ENCODE data around the gene SPIN4. TPM values are rescaled to one million over a fixed set of nuclear protein-coding genes. Genes with fewer than 3 reads are reported as not detected.
"Not testable (repeated sequence)": the region's sequence is repeated elsewhere in the genome, so short reads cannot be mapped to it uniquely, and the experiment has no call there.

The SPIN4 gene
- total and polyA plus RNA-seq, 10 of the 15 experiments (the other 5 are each of a cell fraction or from before 2014, with no cell fraction given), result 3.3 to 17.0 (median 7.7) TPM

DNA sequence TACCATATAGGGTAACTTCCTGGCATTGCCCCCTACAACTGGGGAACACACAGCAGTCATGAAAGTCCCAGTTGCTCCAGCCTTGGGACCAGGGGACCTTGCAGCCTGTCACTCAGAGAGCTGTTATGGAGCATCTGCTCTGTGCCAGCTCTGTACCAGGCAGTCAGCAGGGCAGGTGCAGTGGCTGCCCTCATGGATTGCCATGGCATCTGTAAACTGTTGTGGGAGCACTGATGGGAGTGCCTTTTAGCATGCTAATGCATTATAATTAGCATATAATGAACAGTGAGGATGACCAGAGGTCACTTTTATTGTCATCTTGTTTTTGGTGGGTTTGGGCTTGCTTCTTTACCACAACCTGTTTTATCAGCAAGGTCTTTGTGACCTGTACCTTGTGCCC lies 33.1 kb upstream of the SPIN4 start:
- H3K36me3 ChIP-seq (ENCODE audit: control insufficient read depth in 2 of 2, insufficient read depth in 2 of 2, low read length in 1 of 2); H2AFZ ChIP-seq (ENCODE audit: control insufficient read depth, low read depth, low read length); H3K4me1 ChIP-seq (ENCODE audit: control insufficient read depth, insufficient read depth, low read length); POLR2A ChIA-PET; in situ Hi-C loops (cut with MboI); H3K27me3 ChIP-seq (replicated peaks in 1 of 2; ENCODE audit: control insufficient read depth in 2 of 2, insufficient read depth in 2 of 2, low read length in 1 of 2); H3K79me2 ChIP-seq (ENCODE audit: control insufficient read depth, insufficient read depth, low read length); SMC1A ChIA-PET (ENCODE audit: uncharacterized antibody, unreplicated experiment); DNase-seq (ENCODE audit: low read depth, low spot score); RAD21 ChIA-PET (ENCODE audit: unreplicated experiment); H3K9ac ChIP-seq (ENCODE audit: control insufficient read depth, insufficient read depth, low read length); H3K4me2 ChIP-seq (ENCODE audit: control insufficient read depth, insufficient read depth); BruUV-seq (replicated peaks); H3K4me3 ChIP-seq; H4K20me1 ChIP-seq (ENCODE audit: control insufficient read depth, insufficient read depth); ATAC-seq; intact Hi-C loops (cut with micrococcal nuclease; ENCODE audit: unreplicated experiment); CTCF ChIA-PET; H3K9me3 ChIP-seq (replicated peaks; ENCODE audit: control insufficient read depth, insufficient read depth, low read length); FAIRE-seq; H3K27ac ChIP-seq (ENCODE audit: control insufficient read depth, insufficient read depth): not testable (repeated sequence)

DNA sequence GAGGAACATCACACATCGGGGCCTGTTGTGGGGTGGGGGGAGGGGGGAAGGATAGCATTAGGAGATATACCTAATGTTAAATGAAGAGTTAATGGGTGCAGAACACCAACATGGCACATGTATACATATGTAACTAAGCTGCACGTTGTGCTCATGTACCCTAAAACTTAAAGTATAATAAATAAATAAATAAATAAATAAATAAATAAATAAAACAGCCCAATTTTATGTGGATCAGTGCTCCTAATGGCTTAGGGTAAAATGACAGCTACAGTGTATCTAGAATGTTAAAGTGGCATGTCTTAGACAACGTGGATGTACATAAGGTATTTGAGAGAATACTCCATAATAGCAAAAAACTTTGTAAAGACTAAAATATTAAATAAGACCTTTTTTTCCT lies 21.9 kb upstream of the SPIN4 start:
- SMC1A ChIA-PET (ENCODE audit: uncharacterized antibody, unreplicated experiment); H3K9me3 ChIP-seq (replicated peaks; ENCODE audit: control insufficient read depth, insufficient read depth, low read length); ATAC-seq; intact Hi-C loops (cut with micrococcal nuclease; ENCODE audit: unreplicated experiment); DNase-seq (ENCODE audit: low read depth, low spot score); H3K4me3 ChIP-seq; H3K27ac ChIP-seq (ENCODE audit: control insufficient read depth, insufficient read depth); RAD21 ChIA-PET (ENCODE audit: unreplicated experiment); POLR2A ChIA-PET; BruUV-seq (replicated peaks); H3K79me2 ChIP-seq (ENCODE audit: control insufficient read depth, insufficient read depth, low read length); H3K4me2 ChIP-seq (ENCODE audit: control insufficient read depth, insufficient read depth); FAIRE-seq; H3K9ac ChIP-seq (ENCODE audit: control insufficient read depth, insufficient read depth, low read length); H3K4me1 ChIP-seq (ENCODE audit: control insufficient read depth, insufficient read depth, low read length); H4K20me1 ChIP-seq (ENCODE audit: control insufficient read depth, insufficient read depth); H2AFZ ChIP-seq (ENCODE audit: control insufficient read depth, low read depth, low read length); in situ Hi-C loops (cut with MboI); CTCF ChIA-PET; H3K27me3 ChIP-seq (replicated peaks in 1 of 2; ENCODE audit: control insufficient read depth in 2 of 2, insufficient read depth in 2 of 2, low read length in 1 of 2); H3K36me3 ChIP-seq (ENCODE audit: control insufficient read depth in 2 of 2, insufficient read depth in 2 of 2, low read length in 1 of 2): not testable (repeated sequence)
- WGBS (ENCODE audit: insufficient coverage, insufficient replicate concordance, low lambda C conversion rate, missing lambda C conversion rate), result 74% methylated on average over 2 of the region's 3 CpGs

DNA sequence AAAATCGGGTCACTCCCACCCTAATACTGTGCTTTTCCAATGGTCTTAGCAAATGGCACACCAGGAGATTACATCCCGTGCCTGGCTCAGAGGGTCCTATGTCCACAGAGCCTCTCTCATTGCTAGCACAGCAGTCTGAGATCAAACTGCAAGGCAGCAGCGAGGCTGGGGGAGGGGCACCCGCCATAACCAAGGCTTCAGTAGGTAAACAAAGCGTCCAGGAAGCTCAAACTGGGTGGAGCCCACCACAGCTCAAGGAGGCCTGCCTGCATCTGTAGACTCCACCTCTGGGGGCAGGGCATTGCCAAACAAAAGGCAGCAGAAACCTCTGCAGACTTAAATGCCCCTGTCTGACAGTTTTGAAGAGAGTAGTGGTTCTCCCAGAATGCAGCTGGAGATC lies 16.6 kb upstream of the SPIN4 start:
- DNase-seq (ENCODE audit: low read depth, low spot score); H4K20me1 ChIP-seq (ENCODE audit: control insufficient read depth, insufficient read depth); H3K4me1 ChIP-seq (ENCODE audit: control insufficient read depth, insufficient read depth, low read length); BruUV-seq (replicated peaks); POLR2A ChIA-PET; ATAC-seq; H3K79me2 ChIP-seq (ENCODE audit: control insufficient read depth, insufficient read depth, low read length); RAD21 ChIA-PET (ENCODE audit: unreplicated experiment); H3K4me3 ChIP-seq; H3K27me3 ChIP-seq (replicated peaks in 1 of 2; ENCODE audit: control insufficient read depth in 2 of 2, insufficient read depth in 2 of 2, low read length in 1 of 2); SMC1A ChIA-PET (ENCODE audit: uncharacterized antibody, unreplicated experiment); H3K36me3 ChIP-seq (ENCODE audit: control insufficient read depth in 2 of 2, insufficient read depth in 2 of 2, low read length in 1 of 2); in situ Hi-C loops (cut with MboI); H2AFZ ChIP-seq (ENCODE audit: control insufficient read depth, low read depth, low read length); FAIRE-seq; H3K9me3 ChIP-seq (replicated peaks; ENCODE audit: control insufficient read depth, insufficient read depth, low read length); CTCF ChIA-PET; H3K4me2 ChIP-seq (ENCODE audit: control insufficient read depth, insufficient read depth); intact Hi-C loops (cut with micrococcal nuclease; ENCODE audit: unreplicated experiment); H3K27ac ChIP-seq (ENCODE audit: control insufficient read depth, insufficient read depth); H3K9ac ChIP-seq (ENCODE audit: control insufficient read depth, insufficient read depth, low read length): not testable (repeated sequence)
- WGBS (ENCODE audit: insufficient coverage, insufficient replicate concordance, low lambda C conversion rate, missing lambda C conversion rate), result 19% methylated on average over 5 of the region's 5 CpGs

Measured in GM12878 (cell line).